Nephron progenitor cell (in vitro differentiated cells): Measurements from ENCODE around the gene TJP1.
A peak's percentile ranks its signal among the peaks of the same experiment; 100 is the strongest.

Experiments used
- DNase-seq: peaks from one replicate; pipeline ENCODE4 v3.0.0; 2021
- H3K27ac Mint-ChIP-seq: 2 replicates; pipeline ENCODE4 v1.8.0; 2021; ENCODE audit warnings: mild to moderate bottlenecking, moderate library complexity, mixed read lengths
- H3K27me3 Mint-ChIP-seq: 2 replicates; pipeline ENCODE4 v1.8.0; 2021; ENCODE audit warnings: mild to moderate bottlenecking, low read depth, mixed read lengths; ENCODE audit not compliant: poor library complexity
- H3K36me3 Mint-ChIP-seq: 2 replicates; pipeline ENCODE4 v1.8.0; 2021; ENCODE audit warnings: low read depth, mixed read lengths
- H3K4me1 Mint-ChIP-seq: 2 replicates; pipeline ENCODE4 v1.8.0; 2021; ENCODE audit warnings: mixed read lengths
- H3K4me3 Mint-ChIP-seq: 2 replicates; pipeline ENCODE4 v1.8.0; 2021; ENCODE audit warnings: mild to moderate bottlenecking, moderate library complexity, mixed read lengths
- H3K9me3 Mint-ChIP-seq: 2 replicates; pipeline ENCODE4 v1.8.0; 2021; ENCODE audit warnings: mild to moderate bottlenecking, moderate library complexity, mixed read lengths
- TF ChIP-seq, protein P1 (sequence below): fragments of 200-600 bp; sonication (generic); IDR thresholded peaks from 2 replicates; pipeline ENCODE4 v1.5.0; 2021; ENCODE audit warnings: antibody characterized with exemption

The TJP1 gene

DNA sequence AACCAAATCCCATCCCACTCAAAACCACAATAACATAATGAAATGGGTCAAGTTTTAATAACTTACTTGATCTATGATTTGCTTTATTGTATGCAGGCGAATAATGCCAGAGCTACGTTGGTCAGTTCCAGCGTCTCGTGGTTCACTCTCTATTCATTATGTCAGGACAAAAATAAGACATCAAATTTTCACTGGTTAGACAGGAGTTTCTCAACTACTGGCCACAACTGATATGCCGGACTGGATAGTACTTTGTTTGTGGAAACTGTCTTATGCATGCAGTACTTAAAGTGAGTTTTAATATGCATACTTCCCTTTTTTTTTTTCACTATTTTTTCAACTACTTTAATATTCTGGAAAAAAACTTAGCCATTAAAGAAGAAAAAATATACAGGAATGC, 94.4 kb downstream of the TJP1 start:
- H3K36me3 Mint-ChIP-seq = peaks cover 93% of the 10 kb centered on the region
- H3K27ac Mint-ChIP-seq = no peak overlapping the region
- H3K4me3 Mint-ChIP-seq = no peak overlapping the region
- no peaks in the 10 kb centered on the region for H3K4me1 Mint-ChIP-seq
- peaks cover 15% of the 10 kb centered on the region for H3K9me3 Mint-ChIP-seq
- DNase-seq = no peak
- no peaks in the 10 kb centered on the region for H3K27me3 Mint-ChIP-seq
- TF ChIP-seq, protein P1, sequence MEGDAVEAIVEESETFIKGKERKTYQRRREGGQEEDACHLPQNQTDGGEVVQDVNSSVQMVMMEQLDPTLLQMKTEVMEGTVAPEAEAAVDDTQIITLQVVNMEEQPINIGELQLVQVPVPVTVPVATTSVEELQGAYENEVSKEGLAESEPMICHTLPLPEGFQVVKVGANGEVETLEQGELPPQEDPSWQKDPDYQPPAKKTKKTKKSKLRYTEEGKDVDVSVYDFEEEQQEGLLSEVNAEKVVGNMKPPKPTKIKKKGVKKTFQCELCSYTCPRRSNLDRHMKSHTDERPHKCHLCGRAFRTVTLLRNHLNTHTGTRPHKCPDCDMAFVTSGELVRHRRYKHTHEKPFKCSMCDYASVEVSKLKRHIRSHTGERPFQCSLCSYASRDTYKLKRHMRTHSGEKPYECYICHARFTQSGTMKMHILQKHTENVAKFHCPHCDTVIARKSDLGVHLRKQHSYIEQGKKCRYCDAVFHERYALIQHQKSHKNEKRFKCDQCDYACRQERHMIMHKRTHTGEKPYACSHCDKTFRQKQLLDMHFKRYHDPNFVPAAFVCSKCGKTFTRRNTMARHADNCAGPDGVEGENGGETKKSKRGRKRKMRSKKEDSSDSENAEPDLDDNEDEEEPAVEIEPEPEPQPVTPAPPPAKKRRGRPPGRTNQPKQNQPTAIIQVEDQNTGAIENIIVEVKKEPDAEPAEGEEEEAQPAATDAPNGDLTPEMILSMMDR = no peak

GRCh38 chr15:29726553-29726952, 95.7 kb downstream of the TJP1 start:
- Mint-ChIP-seq H3K4me1 (no peaks in the 10 kb centered on the region), H3K36me3 (peaks cover 96% of the 10 kb centered on the region), H3K27me3 (no peaks in the 10 kb centered on the region), H3K4me3 (no peak overlapping the region), H3K27ac (no peak overlapping the region), H3K9me3 (peaks cover 28% of the 10 kb centered on the region)
- no peak for DNase-seq
- TF ChIP-seq, protein P1 = no peak

- TF ChIP-seq, protein P1 = no peak
- no peak for DNase-seq
- Mint-ChIP-seq H3K4me1 (no peaks in the 10 kb centered on the region), H3K36me3 (peaks cover 99% of the 10 kb centered on the region), H3K27me3 (no peaks in the 10 kb centered on the region), H3K27ac (no peak overlapping the region), H3K9me3 (peaks cover 40% of the 10 kb centered on the region), H3K4me3 (no peak overlapping the region)
These were observed 98.2 kb downstream of the TJP1 start for GRCh38 chr15:29724026-29724425.

DNA sequence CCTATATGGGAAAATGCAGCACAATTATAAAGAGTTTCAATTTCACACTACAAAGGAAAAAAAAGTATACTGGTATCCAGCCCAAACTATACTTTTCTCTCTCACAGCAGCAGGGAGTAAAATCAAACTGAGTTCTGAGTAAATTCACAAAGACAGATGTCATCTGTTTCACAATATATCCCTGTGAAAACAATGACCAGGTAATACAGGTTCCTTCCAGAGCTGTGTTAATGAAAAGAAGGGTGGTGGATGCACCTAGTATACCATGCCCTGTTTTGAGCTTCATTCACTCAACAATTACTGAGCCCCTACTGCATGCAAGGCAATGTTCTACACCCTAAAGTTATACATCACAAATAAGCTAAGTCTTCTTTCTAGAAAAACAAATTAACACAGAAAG, 108.5 kb downstream of the TJP1 start:
- H3K4me1 Mint-ChIP-seq = no peaks in the 10 kb centered on the region
- TF ChIP-seq, protein P1 = no peak
- H3K9me3 Mint-ChIP-seq = no peaks in the 10 kb centered on the region
- H3K4me3 Mint-ChIP-seq = no peak overlapping the region
- DNase-seq = no peak
- H3K36me3 Mint-ChIP-seq = peaks cover 67% of the 10 kb centered on the region
- H3K27ac Mint-ChIP-seq = no peak overlapping the region
- no peaks in the 10 kb centered on the region for H3K27me3 Mint-ChIP-seq

DNA sequence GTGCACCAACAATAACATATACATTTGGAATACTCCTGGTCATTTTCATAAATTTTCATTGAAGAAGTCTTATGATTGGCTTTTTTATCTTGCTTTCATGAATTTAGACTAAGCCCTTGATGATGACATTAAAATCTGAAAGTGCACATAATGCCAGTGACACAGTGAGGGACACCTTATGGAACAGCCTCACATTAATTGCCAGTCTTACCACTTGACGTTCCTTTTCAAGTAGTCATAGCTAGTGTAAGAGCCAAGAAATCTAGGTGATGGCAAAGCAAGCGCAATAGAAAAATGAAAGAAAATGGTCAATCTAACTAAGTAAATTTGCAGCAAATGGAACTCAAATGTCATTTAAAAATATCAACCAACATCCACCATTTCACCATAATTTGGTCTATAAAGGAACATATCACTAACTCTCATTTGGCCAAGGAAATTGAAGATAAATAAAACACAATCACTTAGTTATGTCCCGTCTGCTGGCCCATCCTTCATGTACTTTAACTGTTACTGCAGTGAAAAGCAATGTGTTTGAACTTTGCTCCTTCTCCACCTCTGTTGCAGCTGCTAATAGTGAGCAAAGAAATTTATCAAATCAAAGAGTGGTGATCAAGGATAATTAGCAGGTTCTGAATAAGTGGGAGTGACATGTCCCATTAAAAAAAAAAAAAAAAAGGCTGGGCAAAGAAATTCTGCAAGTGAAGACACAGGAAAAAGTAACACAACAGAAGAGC, 110.0 kb downstream of the TJP1 start:
- TF ChIP-seq, protein P1 = no peak
- no peaks in the 10 kb centered on the region for H3K9me3 Mint-ChIP-seq
- DNase-seq = no peak
- no peaks in the 10 kb centered on the region for H3K27me3 Mint-ChIP-seq
- no peak overlapping the region for H3K27ac Mint-ChIP-seq
- H3K4me3 Mint-ChIP-seq = no peak overlapping the region
- H3K36me3 Mint-ChIP-seq = peaks cover 65% of the 10 kb centered on the region
- H3K4me1 Mint-ChIP-seq = no peaks in the 10 kb centered on the region

- no peaks in the 10 kb centered on the region for H3K9me3 Mint-ChIP-seq
- peaks cover 68% of the 10 kb centered on the region for H3K36me3 Mint-ChIP-seq
- H3K27me3 Mint-ChIP-seq = no peaks in the 10 kb centered on the region
- H3K4me1 Mint-ChIP-seq = no peaks in the 10 kb centered on the region
- TF ChIP-seq, protein P1 = no peak
- H3K27ac Mint-ChIP-seq = peak overlapping the region; percentile 45
- DNase-seq = no peak
- H3K4me3 Mint-ChIP-seq = no peak overlapping the region
These were observed 110.7 kb downstream of the TJP1 start for GRCh38 chr15:29711531-29711930.
